Peyer's patch (tissue), 4 donors: Measurements from ENCODE around the gene RPS21. TPM values are rescaled to one million over a fixed set of nuclear protein-coding genes. Genes with fewer than 3 reads are reported as not detected.

Experiments used
- DNase-seq, 3 donors: peaks; one replicate each; pipeline ENCODE4 v3.0.0-alpha.2; 2017 to 2019
- H3K27ac ChIP-seq, 4 donors: fragments of 200-600 bp; sonication (generic); one replicate each; pipeline ENCODE4 v1.5.1; 2016 to 2019
- H3K27me3 ChIP-seq, 2 donors: fragments of 200-600 bp; sonication (generic); one replicate each; pipeline ENCODE4 v1.5.1; 2019
- H3K36me3 ChIP-seq, 3 donors: fragments of 200-600 bp; sonication (generic); one replicate each; pipeline ENCODE4 v1.5.1; 2016 to 2019
- H3K4me1 ChIP-seq, 4 donors: fragments of 200-600 bp; sonication (generic); one replicate each; pipeline ENCODE4 v1.5.1; 2016 to 2019
- H3K4me3 ChIP-seq, 4 donors: fragments of 200-600 bp; sonication (generic); 1 replicate in 3 of 4; 2 replicates in 1 of 4; pipeline ENCODE4 v1.5.1; 2016 to 2019; ENCODE audit warnings: mild to moderate bottlenecking in 1 of 4
- H3K9me3 ChIP-seq, 4 donors: fragments of 200-600 bp; sonication (generic); one replicate each; pipeline ENCODE4 v1.5.1; 2016 to 2019; ENCODE audit warnings: mild to moderate bottlenecking in 1 of 4
- POLR2A ChIP-seq, 2 donors: fragments of 450-650 bp; IDR thresholded peaks; one replicate each; pipeline ENCODE4 v1.5.1; 2017; ENCODE audit warnings: antibody characterized with exemption in 2 of 2, mild to moderate bottlenecking in 2 of 2, moderate library complexity in 2 of 2
- total RNA-seq, 4 donors: library from RNA; depleted of rRNA; stranded (reverse); fragments of >200 nt; gene quantifications; one replicate each; pipeline ENCODE4 v1.1.0, GENCODE V29; 2016
- TF ChIP-seq, protein P1 (sequence below), 6 experiments: fragments of 450-650 bp in 4 of 6; fragments of 200-600 bp in 2 of 6; sonication (generic) in 1 of 6; IDR thresholded peaks; one replicate each; pipeline ENCODE4 v1.5.1; 2017 to 2019; ENCODE audit warnings: antibody characterized with exemption in 6 of 6, mild to moderate bottlenecking in 3 of 6, moderate library complexity in 1 of 6

RPS21 gene
- total RNA-seq, 4 donors from 2014 or later: 507 to 769 (median 622) TPM

DNA sequence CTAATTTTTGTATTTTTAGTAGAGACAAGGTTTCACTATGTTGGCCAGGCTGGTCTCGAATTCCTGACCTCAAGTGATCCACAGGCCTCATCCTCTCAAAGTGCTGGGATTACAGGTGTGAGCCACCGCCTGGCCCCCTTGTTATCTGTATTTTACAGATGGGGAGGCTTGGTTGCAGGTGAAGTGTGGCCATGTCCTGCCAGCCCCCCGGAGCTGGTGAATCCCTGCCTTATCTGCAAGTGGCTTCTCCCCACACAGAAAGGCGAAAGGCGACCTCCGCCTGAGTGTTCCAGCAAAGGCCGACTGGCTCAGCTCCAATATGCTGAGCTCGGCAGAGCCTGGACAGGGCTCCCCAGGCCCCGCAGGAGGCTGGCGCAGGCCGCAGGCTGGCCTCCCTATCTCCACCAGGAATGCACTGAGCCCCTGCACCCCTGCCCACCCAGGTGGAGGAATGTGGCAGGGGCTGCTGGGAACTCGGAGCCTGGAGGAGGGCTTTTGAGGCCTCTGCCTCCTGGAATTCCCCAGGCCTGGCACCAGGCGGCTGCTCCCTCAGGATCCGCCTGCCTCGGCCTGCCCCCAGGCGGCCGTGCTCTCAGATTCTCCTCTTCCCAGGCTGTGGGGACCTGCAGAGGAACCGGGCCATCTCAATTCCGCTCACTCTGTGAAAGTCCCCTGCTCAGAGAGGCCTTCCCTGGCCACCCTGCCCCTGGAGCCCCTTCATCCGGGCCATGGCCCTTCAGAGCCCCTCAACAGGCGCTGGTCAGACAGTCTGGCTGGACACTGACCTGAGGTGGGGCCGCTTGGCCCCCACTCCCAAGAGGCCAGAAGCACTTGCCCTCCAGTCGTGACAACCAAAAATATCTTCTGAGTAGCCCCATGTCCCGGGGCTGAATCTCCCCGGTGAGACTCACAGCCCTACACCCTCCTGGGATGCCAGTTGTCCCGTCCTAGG is 10.5 kb upstream of the RPS21 start:
- peaks cover 0 to 38% (median 0%) of the 10 kb centered on the region in 4 donors for H3K4me1 ChIP-seq
- DNase-seq: no peak
- peak overlapping the region in 3 of 4 donors; percentile 16 to 78 (median 47) for H3K27ac ChIP-seq
- no peaks in the 10 kb centered on the region for H3K36me3 ChIP-seq
- H3K4me3 ChIP-seq: no peak overlapping the region
- no peaks in the 10 kb centered on the region for H3K27me3 ChIP-seq
- TF ChIP-seq, protein P1, sequence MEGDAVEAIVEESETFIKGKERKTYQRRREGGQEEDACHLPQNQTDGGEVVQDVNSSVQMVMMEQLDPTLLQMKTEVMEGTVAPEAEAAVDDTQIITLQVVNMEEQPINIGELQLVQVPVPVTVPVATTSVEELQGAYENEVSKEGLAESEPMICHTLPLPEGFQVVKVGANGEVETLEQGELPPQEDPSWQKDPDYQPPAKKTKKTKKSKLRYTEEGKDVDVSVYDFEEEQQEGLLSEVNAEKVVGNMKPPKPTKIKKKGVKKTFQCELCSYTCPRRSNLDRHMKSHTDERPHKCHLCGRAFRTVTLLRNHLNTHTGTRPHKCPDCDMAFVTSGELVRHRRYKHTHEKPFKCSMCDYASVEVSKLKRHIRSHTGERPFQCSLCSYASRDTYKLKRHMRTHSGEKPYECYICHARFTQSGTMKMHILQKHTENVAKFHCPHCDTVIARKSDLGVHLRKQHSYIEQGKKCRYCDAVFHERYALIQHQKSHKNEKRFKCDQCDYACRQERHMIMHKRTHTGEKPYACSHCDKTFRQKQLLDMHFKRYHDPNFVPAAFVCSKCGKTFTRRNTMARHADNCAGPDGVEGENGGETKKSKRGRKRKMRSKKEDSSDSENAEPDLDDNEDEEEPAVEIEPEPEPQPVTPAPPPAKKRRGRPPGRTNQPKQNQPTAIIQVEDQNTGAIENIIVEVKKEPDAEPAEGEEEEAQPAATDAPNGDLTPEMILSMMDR (IDR thresholded peaks at IDR 0.05): peak in 4 of 6 experiments; percentile 16 to 40 (median 36)
- no peak for TF ChIP-seq POLR2A (IDR thresholded peaks at IDR 0.05)
- H3K9me3 ChIP-seq: no peaks in the 10 kb centered on the region

DNA sequence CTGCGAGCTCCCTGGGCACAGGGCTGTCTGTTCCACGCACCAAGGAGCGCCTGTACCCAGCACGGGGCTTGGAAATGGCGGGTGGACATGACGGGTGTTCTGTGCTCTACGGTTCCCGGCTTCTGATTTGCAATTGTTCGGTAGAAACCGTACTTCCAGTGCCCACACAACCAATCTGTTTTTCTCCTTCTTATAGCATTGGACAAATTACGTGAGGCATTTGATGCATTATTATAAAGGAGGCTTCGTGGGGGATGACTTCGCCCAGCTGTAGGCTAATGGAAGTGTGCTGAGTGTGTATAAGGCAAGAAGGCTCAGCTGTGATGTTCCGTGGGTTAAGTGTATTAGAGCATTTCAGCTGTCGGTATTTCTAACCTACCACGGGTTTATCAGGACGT is 9.8 kb upstream of the RPS21 start:
- no peak for DNase-seq
- no peak for TF ChIP-seq POLR2A (IDR thresholded peaks at IDR 0.05)
- TF ChIP-seq, protein P1 (IDR thresholded peaks at IDR 0.05): no peak
- Histone ChIP-seq H3K4me1 (peaks cover 0 to 38% (median 0%) of the 10 kb centered on the region in 4 donors), H3K27ac (peak overlapping the region in 1 of 4 donors; percentile 78), H3K4me3 (no peak overlapping the region), H3K27me3 (no peaks in the 10 kb centered on the region), H3K36me3 (no peaks in the 10 kb centered on the region), H3K9me3 (no peaks in the 10 kb centered on the region)

DNA sequence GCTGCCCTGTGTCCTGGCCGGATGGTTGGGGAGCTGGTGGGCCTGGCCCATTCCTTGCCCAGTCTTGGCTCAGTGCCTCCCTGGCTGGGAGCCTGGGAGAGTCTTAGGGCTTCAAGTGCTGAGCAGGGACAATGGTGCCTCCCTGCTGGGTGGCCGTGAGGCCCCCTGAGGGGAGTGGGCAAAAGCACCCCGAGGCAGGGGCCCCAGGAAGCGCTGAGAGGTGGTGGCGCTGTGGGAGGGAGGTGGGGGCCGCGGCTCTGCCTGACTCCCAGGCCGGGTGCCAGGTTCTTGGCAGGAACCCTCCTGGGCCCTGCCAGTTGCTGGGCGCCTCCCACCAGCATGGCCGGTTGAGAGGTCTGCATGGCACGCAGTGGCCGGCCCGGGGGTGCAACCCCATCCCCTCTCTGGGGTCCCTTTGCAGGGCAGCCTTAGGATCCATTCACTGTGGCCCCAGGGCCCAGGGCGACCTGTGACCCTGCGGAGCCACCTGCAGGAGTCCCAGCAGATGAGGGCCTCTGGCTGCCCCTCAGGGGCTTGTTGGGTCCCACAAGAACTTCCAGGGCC is 9.2 kb upstream of the RPS21 start:
- TF ChIP-seq, protein P1 (IDR thresholded peaks at IDR 0.05): no peak
- TF ChIP-seq POLR2A (IDR thresholded peaks at IDR 0.05): no peak
- DNase-seq: no peak
- Histone ChIP-seq H3K4me3 (no peak overlapping the region), H3K27ac (peak overlapping the region in 1 of 4 donors; percentile 18), H3K9me3 (no peaks in the 10 kb centered on the region), H3K27me3 (no peaks in the 10 kb centered on the region), H3K4me1 (peaks cover 0 to 38% (median 2%) of the 10 kb centered on the region in 4 donors), H3K36me3 (no peaks in the 10 kb centered on the region)

DNA sequence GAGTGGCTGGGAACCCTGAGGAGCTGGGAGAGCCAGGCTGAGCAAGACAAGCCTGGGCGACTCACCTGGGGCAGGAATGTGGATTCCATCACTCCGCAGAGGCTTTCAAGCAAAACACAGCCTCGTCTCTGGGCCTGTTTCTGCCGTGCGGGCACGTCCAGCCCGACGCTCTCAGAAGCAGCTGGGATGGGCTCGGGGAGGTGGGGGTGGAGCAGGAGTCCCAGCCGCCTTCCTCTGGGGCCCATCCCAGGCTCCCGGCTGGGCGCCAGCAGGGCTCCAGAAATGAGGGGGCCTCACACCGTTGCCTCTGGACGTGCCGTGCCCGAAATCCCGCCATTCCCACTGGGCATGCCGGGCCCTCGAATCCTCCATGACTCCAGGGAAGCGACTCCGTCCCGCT is 8.7 kb upstream of the RPS21 start:
- Histone ChIP-seq H3K27ac (peak overlapping the region in 1 of 4 donors; percentile 18), H3K4me3 (no peak overlapping the region)

DNA sequence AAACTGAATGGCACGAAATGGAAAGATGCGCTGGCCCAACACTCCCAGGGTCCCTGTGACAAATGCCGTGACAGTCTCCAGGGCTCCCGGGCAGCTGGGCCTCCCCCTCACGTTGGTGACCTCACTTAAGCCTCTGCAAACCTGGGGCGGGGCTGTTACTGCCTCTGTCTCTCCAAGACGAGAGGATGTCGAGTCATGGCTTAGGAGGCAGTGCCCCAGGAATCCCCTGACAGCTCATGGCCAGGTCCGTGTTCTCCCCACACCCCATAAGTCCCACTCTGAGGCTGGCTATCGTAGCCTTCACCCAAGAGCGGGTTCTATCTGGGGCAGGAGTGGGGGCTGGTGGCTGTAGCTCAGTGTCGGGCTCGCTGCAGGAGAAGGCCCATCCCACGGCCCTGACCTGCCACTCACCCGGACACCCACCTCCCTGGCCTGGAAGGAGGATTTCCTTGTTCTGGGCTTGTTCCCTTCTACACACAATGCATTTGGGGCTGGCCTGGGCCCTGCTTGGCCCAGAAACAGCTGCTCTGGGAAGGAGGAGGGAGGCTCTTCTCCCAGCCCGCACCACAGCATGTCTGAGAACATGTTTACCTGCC is 5.6 kb upstream of the RPS21 start:
- TF ChIP-seq, protein P1 (IDR thresholded peaks at IDR 0.05): no peak
- TF ChIP-seq POLR2A (IDR thresholded peaks at IDR 0.05): no peak
- Histone ChIP-seq H3K4me1 (peaks cover 0 to 33% (median 9%) of the 10 kb centered on the region in 4 donors), H3K4me3 (no peak overlapping the region), H3K36me3 (no peaks in the 10 kb centered on the region), H3K27me3 (no peaks in the 10 kb centered on the region), H3K27ac (peak overlapping the region in 2 of 4 donors; percentile 49 to 64), H3K9me3 (no peaks in the 10 kb centered on the region)
- no peak for DNase-seq

More for the DNA sequence above, 8.7 kb upstream of the RPS21 start:
- TF ChIP-seq, protein P1 (IDR thresholded peaks at IDR 0.05): no peak
- TF ChIP-seq POLR2A (IDR thresholded peaks at IDR 0.05): no peak
- H3K9me3 ChIP-seq: no peaks in the 10 kb centered on the region
- no peaks in the 10 kb centered on the region for H3K36me3 ChIP-seq
- H3K4me1 ChIP-seq: peaks cover 0 to 38% (median 2%) of the 10 kb centered on the region in 4 donors
- no peaks in the 10 kb centered on the region for H3K27me3 ChIP-seq
- DNase-seq: no peak
